MM.1S (cell line): ENCODE results near the gene PKNOX1.
"Not testable (repeated sequence)": the region's sequence is repeated elsewhere in the genome, so short reads cannot be mapped to it uniquely, and the experiment has no call there.

Experiments used
- DNase-seq: peaks from one replicate; pipeline ENCODE4 v3.0.0-alpha.2; 2015
- H2AFZ ChIP-seq: fragments of 300-600 bp; sonication (generic); 2 replicates; pipeline ENCODE4 v1.6.0; 2016; ENCODE audit warnings: antibody characterized with exemption, low read length
- H3F3A ChIP-seq: fragments of 300-600 bp; sonication (generic); 2 replicates; pipeline ENCODE4 v1.6.1; 2016; ENCODE audit warnings: mild to moderate bottlenecking, antibody characterized with exemption, low read length, moderate library complexity, mixed read lengths; ENCODE audit not compliant: insufficient read depth
- H3K27ac ChIP-seq: fragments of 300-600 bp; sonication (generic); 2 replicates; pipeline ENCODE4 v1.5.1; 2016; ENCODE audit warnings: mild to moderate bottlenecking, low read length
- H3K27me3 ChIP-seq: fragments of 300-600 bp; sonication (generic); replicated peaks from 2 replicates; pipeline ENCODE4 v1.6.0; 2016; ENCODE audit warnings: low read length; ENCODE audit not compliant: insufficient read depth
- H3K36me3 ChIP-seq: fragments of 300-600 bp; sonication (generic); replicated peaks from 2 replicates; pipeline ENCODE4 v1.6.1; 2016; ENCODE audit warnings: mild to moderate bottlenecking, low read length, mixed read lengths; ENCODE audit not compliant: insufficient read depth
- H3K4me1 ChIP-seq: fragments of 300-600 bp; sonication (generic); 2 replicates; pipeline ENCODE4 v1.6.1; 2016; ENCODE audit warnings: low read length, mixed read lengths
- H3K4me2 ChIP-seq: fragments of 300-600 bp; sonication (generic); 2 replicates; pipeline ENCODE4 v1.6.0; 2016; ENCODE audit warnings: low read depth, low read length
- H3K4me3 ChIP-seq: fragments of 300-600 bp; sonication (generic); 2 replicates; pipeline ENCODE4 v1.5.1; 2016; ENCODE audit warnings: low read length, mixed read lengths
- H3K79me2 ChIP-seq: fragments of 300-600 bp; sonication (generic); 2 replicates; pipeline ENCODE4 v1.6.1; 2016; ENCODE audit warnings: mixed run types, low read length, mixed read lengths
- H3K9ac ChIP-seq: fragments of 300-600 bp; sonication (generic); 2 replicates; pipeline ENCODE4 v1.6.1; 2016; ENCODE audit warnings: low read length, mixed read lengths
- H3K9me2 ChIP-seq: fragments of 300-600 bp; sonication (generic); replicated peaks from 2 replicates; pipeline ENCODE4 v1.6.1; 2016; ENCODE audit warnings: mild to moderate bottlenecking, low read length, mixed read lengths; ENCODE audit not compliant: insufficient read depth
- H3K9me3 ChIP-seq: fragments of 300-600 bp; sonication (generic); replicated peaks from 2 replicates; pipeline ENCODE4 v1.6.1; 2016; ENCODE audit warnings: mild to moderate bottlenecking, low read length, mixed read lengths; ENCODE audit not compliant: insufficient read depth
- H4K20me1 ChIP-seq: fragments of 300-600 bp; sonication (generic); 2 replicates; pipeline ENCODE4 v1.6.1; 2016; ENCODE audit warnings: mild to moderate bottlenecking, low read length, moderate library complexity, mixed read lengths; ENCODE audit not compliant: insufficient read depth
- EZH2 ChIP-seq: fragments of 300-600 bp; sonication (generic); optimal IDR thresholded peaks from 2 replicates; pipeline ENCODE3; 2017; ENCODE audit warnings: low read depth, mild to moderate bottlenecking, antibody characterized with exemption, low read length, mixed read lengths
- EZH2phosphoT487 ChIP-seq: fragments of 300-600 bp; sonication (generic); IDR thresholded peaks from 2 replicates; pipeline ENCODE4 v1.6.1; 2018; ENCODE audit warnings: antibody characterized with exemption, low read length
- TF ChIP-seq, protein P1 (sequence below): fragments of 300-600 bp; sonication (generic); IDR thresholded peaks from 2 replicates; pipeline ENCODE4 v1.5.1; 2016; ENCODE audit warnings: antibody characterized with exemption, low read length, mixed read lengths

The PKNOX1 gene

DNA sequence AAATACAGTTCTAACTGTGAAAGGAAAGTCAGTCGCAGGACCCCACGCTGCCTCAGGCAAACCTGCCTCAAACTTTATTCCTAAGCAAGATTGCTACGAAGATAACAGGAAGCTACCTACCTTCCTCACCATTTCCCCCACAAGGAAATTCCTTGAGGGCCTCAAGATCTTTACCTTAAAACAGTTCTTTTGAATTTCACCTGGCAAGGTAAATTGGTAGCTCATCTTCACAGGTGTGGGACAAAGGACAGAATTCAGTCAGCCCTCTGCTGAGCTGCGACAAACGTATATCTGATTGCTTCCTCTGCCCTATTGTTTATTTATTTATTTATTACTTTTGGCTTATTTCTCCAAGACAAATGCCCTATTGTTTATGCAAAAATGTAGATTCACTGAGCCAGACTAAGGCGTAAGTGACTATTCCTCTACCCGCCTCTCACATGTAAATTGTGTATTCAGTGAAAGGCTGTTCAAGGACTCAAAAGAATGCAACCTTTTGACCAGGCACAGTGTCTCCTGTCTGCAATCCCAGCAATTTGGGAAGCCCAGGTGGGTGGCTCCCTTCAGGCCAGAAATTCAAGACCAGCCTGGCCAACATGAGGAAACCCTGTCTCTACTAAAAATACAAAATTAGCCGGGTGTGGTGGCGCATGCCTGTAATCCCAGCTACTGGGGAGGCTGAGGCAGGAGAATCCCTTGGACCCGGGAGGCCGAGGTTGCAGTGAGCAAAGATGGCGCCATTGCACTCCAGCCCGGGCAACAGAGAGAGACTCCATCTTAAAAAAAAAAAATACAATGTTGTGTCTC lies 17.3 kb upstream of the PKNOX1 start:
- H3K27me3 ChIP-seq = no peaks in the 10 kb centered on the region
- TF ChIP-seq EZH2phosphoT487 (no peak), EZH2 (no peak)
- TF ChIP-seq, protein P1, sequence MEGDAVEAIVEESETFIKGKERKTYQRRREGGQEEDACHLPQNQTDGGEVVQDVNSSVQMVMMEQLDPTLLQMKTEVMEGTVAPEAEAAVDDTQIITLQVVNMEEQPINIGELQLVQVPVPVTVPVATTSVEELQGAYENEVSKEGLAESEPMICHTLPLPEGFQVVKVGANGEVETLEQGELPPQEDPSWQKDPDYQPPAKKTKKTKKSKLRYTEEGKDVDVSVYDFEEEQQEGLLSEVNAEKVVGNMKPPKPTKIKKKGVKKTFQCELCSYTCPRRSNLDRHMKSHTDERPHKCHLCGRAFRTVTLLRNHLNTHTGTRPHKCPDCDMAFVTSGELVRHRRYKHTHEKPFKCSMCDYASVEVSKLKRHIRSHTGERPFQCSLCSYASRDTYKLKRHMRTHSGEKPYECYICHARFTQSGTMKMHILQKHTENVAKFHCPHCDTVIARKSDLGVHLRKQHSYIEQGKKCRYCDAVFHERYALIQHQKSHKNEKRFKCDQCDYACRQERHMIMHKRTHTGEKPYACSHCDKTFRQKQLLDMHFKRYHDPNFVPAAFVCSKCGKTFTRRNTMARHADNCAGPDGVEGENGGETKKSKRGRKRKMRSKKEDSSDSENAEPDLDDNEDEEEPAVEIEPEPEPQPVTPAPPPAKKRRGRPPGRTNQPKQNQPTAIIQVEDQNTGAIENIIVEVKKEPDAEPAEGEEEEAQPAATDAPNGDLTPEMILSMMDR = no peak
- no peak overlapping the region for H3K4me2 ChIP-seq
- H4K20me1 ChIP-seq = no peaks in the 10 kb centered on the region
- H3K9me2 ChIP-seq = no peaks in the 10 kb centered on the region
- H3K79me2 ChIP-seq = no peaks in the 10 kb centered on the region
- no peak overlapping the region for H2AFZ ChIP-seq
- H3K4me3 ChIP-seq = no peak overlapping the region
- no peaks in the 10 kb centered on the region for H3F3A ChIP-seq
- no peak for DNase-seq
- H3K36me3 ChIP-seq = no peaks in the 10 kb centered on the region
- no peaks in the 10 kb centered on the region for H3K9me3 ChIP-seq
- H3K27ac ChIP-seq = no peak overlapping the region
- no peak overlapping the region for H3K9ac ChIP-seq
- no peaks in the 10 kb centered on the region for H3K4me1 ChIP-seq

DNA sequence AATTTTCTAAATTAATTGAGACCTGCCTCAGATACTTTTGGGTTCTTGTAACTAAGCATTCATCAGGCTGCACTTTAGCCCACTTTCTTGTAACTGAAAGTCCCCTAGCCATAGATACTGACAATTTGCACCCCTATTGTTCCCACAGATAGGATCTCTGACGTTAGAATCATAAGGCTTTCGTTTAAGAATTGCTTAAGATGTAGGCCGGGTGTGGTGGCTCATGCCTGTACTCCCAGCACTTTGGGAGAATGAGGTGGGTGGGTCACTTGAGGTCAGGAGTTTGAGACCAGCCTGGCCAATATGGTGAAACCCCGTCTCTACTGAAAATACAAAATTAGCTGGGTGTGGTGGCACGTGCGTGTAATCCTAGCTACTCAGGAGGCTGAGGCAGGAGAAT lies 16.2 kb upstream of the PKNOX1 start:
- H3K27me3 ChIP-seq, H3K4me2 ChIP-seq, H2AFZ ChIP-seq, H3K9me3 ChIP-seq, H3F3A ChIP-seq, H3K4me3 ChIP-seq, H3K79me2 ChIP-seq, H3K4me1 ChIP-seq, H4K20me1 ChIP-seq, H3K9me2 ChIP-seq, H3K9ac ChIP-seq, H3K27ac ChIP-seq, H3K36me3 ChIP-seq, DNase-seq: not testable (repeated sequence)

DNA sequence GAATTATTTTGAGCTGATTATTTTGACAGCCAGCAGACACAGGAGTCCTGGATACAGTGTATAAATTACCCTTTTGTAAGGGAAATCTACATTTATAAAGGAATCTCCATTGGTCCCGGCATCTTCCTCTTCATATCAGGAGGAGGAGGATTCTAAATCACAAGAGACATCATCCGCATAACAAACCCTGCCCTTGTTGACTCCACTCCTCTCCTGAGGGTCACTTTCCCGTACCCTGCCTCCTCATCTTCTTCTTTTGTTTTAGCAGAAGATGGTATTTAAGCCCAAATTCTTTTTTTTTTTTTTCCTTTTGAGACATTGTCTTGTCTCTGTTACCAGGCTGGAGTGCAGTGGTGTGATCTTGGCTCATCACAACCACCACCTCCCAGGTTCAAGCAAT lies 14.6 kb upstream of the PKNOX1 start:
- H3K9me3 ChIP-seq = no peaks in the 10 kb centered on the region
- DNase-seq = no peak
- H3K27ac ChIP-seq = no peak overlapping the region
- H2AFZ ChIP-seq = no peak overlapping the region
- no peaks in the 10 kb centered on the region for H3F3A ChIP-seq
- no peaks in the 10 kb centered on the region for H3K4me1 ChIP-seq
- H3K79me2 ChIP-seq = no peaks in the 10 kb centered on the region
- H3K36me3 ChIP-seq = no peaks in the 10 kb centered on the region
- H3K4me2 ChIP-seq = no peak overlapping the region
- TF ChIP-seq EZH2phosphoT487 = no peak
- TF ChIP-seq EZH2 = no peak
- TF ChIP-seq, protein P1 = no peak
- H3K27me3 ChIP-seq = no peaks in the 10 kb centered on the region
- no peak overlapping the region for H3K9ac ChIP-seq
- no peaks in the 10 kb centered on the region for H4K20me1 ChIP-seq
- H3K9me2 ChIP-seq = no peaks in the 10 kb centered on the region
- no peak overlapping the region for H3K4me3 ChIP-seq

DNA sequence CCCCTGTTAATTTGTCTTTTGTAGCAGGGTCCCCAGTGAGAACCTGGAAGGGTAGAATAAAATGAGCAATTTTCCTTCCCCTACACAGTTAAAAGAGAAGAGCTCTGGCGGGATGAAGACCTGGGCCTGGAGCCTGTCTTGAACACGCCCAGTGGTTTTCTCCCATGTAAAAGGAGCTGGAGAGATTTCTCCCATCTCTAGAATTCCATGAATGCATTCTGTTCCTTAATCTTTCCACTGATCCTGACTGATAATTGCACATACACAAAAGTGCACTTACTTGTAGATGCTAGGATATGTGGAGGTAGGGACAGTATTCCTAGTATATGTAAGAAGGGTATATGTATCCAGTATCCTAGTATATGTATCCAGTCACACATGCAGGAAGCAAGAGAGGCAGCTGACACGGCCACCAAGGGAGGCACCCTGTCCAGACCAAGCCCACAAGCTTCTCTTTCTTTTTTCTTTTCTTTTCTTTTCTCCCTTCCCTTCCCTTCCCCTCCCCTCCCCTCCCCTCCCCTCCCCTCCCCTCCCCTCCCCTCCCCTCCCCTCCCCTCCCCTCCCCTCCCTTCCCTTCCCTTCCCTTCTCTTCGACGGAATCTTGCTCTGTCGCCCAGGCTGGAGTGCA lies 11.9 kb upstream of the PKNOX1 start:
- no peak for DNase-seq

More for the DNA sequence above, 11.9 kb upstream of the PKNOX1 start:
- Histone ChIP-seq H3K4me3 (no peak overlapping the region), H3K27me3 (no peaks in the 10 kb centered on the region), H2AFZ (no peak overlapping the region), H3K9ac (no peak overlapping the region), H3K9me2 (no peaks in the 10 kb centered on the region), H3K36me3 (no peaks in the 10 kb centered on the region), H3K9me3 (no peaks in the 10 kb centered on the region), H3K79me2 (no peaks in the 10 kb centered on the region), H3K4me2 (no peak overlapping the region), H3F3A (no peaks in the 10 kb centered on the region), H4K20me1 (no peaks in the 10 kb centered on the region), H3K4me1 (no peaks in the 10 kb centered on the region), H3K27ac (no peak overlapping the region)
- TF ChIP-seq EZH2 = no peak
- TF ChIP-seq, protein P1 = no peak
- TF ChIP-seq EZH2phosphoT487 = no peak
